HG03103 (cell line): Measurements from ENCODE around the gene TEX22.
A peak's percentile ranks its signal among the peaks of the same experiment; 100 is the strongest.
"Not testable (repeated sequence)": the region's sequence is repeated elsewhere in the genome, so short reads cannot be mapped to it uniquely, and the experiment has no call there.

Experiments
- ATAC-seq: cut with Tn5 transposase; IDR thresholded peaks from one replicate; pipeline ENCODE4 v1.9.1; 2021; ENCODE audit warnings: low read depth; ENCODE audit not compliant: unreplicated experiment

Gene TEX22, protein sequence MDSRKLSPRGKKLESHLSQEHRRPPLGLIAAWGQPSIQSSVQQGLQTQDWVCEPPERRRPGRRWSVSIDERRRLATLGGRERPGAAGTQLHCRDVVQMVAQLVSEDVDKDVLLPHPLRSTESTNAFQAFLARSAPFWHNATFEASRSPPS

DNA sequence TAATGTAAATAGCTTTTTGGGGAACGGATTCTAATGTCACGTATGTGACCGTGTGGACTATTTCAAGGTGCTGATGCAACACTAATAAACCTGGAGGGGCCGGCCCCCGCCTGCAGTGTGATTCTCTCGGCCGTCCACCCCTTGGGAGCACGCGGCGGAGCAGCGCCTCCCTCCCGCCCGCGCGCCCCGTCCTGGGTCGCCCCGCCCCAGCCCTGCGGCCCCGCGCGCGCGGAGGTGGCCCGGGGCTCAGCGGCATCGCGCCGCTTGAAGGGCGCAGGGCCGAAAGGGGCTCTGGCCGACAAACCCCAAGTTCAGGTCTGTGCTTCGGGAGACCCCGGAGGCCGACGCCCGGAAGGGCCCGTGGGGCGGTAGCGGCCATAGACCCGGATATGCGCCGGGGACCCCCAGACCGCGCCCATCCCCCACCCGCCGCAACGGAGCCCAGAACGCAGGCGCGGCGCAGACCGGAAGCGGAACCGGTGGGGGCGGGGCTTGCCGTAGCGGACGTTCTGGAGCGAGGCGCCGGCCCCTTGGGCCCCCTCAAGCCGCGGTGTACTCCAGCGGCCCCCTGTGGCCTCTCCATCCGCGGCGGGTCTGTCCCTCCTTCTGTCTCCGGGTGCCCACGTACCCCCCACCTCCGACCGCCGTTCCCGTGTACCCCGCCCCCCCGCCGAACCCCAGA lies at the start of gene TEX22:
TEX22 (plus strand) TSS at position 495 of the 682 bp plus-strand sequence. CDS start 803 bp downstream, outside the sequence.
- ATAC-seq, result peak; percentile 64

DNA sequence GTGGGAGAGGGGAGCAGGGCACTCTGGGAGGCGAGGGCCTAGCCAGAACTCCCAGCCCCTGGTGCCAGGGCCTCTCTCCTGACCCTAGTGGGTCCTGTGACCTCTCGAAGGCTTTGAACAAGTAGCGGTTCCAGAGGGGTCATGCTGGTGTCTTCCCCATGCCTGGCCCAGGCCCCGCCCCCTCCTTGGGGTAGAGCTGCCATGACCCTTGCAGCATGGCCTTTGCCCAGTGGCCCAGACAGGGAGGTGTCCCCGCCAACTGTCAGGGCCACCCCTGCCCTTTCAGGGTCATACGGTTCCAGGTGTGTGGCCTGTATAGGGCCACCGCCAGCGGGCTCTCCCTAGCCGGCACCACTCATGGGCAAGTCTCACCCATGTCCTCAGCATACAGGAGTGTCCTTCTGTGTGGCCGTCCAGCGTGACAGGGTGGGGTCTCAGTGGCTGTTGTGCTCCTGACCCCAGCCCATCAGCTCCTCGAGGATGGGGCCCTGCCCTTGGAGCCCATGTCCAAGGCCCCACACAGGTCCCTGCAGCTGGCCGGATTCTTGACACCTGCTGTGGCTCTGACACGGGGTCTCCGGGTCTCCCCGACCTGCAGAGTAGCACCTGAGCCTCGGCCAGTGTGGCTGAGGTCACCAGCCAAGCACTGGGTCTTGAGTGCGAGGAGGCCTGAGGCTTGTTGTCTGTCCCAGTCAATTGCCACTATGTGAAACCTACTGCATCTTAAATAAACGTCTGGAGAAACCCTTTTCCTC lies 49.2 kb upstream of the TEX22 start:
- ATAC-seq, result no peak

DNA sequence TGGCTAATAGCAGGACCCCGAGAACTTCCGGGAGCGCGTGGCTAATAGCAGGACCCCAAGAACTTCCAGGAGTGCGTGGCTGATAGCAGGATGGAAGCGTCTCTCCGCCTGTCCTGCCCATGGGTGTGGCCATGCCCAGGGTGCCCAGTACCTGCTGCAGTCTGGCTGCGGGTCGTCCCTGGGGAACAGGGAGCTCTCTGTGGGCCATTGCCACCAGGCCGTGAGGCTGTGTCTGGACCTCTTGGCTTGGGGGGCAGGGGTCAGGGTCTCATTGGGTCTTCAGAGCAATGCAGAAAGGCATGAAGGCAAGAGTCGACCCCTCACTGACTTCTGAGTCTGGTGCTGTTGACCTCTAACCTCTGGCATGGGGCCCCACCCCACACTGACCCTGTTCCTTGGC lies 48.3 kb upstream of the TEX22 start:
- no peak for ATAC-seq

DNA sequence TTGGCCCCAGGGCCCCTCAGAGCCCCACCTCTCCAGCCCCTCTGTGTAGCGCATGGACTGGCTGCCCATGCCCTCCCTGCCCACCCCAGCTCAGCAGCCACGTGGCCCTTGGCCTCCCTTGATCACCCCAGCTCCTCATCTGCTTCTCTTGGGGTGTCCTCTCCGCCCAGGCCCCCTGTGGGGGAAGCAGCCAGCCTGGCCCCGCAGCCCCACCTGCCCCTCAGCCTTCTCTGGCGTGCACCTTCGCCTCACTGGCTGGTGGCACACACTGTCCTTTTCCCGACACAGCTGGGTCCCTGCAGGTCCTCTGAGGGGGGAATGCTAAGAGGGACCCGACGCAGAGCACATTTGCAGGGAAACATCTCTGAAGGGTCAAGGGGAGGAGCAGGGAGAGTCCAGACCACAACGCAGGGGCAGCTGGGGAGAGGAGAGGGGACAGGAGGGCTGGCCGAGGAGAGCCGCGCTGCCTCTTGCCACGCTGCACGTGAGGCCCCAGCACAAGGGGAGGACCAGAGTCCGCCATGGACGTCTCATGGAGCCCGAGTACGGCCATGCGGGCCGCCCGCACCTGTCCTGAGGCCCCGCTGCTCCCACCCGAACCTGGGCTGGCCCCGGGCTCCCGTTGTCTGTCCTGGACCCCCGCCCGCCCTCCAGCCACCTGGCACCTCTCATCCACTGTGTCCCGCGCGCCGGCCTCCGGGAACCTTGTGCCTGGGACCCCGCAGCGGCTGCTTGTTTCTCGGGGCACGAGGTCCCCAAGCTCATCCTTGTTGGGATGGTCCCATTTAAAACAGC lies 47.7 kb upstream of the TEX22 start:
- no peak for ATAC-seq

DNA sequence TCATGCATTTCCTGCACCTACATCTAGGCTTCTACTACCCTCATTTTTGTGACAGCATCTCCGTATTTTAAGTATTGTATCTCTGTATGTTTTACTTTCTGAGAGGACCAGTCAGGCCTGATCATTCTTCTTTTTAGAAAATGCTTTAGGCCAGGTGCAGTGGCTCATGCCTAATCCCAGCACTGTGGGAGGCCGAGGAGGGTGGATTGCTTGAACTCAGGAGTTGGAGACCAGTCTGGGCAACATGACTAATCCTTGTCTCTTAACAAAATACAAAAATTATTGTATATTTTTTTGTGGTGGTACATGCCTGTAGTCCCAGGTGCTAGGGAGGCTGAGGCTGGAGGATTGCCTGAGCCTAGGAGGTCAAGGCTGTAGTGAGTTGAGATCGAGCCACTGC lies 46.9 kb upstream of the TEX22 start:
- no peak for ATAC-seq

DNA sequence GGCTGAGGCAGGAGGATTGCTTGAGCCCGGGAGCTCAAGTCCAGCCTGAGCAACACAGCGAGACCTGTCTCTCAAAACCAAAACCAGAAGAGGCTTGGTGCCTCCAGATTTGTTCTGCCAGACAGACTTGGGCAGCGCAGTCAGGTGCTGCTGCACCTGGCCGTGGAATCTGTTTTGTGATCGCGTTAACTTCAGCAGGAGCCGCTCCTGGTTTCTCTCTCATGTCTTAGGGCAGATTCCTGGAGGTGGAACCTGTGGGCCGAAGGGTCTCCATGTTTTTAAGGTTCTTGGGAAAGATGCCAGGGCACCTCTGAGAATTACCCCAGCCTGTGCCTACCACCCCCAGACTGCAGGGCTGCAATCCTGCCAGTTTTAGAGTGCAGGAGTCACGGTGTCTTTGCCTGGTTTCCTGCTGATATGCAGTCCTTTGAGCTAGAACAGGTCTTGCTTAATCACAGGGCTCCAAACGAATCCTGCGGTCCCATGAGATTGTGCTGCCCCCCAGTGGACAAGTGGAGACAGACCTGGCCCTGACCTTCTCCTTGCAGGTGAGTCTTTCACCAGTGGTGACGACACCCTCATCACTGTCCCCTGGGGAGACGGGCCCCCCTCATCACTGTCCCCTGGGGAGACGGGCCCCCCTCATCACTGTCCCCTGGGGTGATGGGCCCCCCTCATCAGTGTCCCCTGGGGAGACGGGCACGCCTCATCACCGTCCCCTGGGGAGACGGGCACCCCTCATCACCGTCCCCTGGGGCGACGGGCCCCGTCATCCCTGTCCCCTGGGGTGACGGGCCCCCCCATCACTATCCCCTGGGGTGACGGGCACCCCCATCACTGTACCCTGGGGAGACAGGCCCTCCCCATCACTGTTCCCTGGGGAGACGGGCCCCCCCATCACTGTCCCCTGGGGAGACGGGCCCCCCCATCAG lies 46.2 kb upstream of the TEX22 start:
- no peak for ATAC-seq

DNA sequence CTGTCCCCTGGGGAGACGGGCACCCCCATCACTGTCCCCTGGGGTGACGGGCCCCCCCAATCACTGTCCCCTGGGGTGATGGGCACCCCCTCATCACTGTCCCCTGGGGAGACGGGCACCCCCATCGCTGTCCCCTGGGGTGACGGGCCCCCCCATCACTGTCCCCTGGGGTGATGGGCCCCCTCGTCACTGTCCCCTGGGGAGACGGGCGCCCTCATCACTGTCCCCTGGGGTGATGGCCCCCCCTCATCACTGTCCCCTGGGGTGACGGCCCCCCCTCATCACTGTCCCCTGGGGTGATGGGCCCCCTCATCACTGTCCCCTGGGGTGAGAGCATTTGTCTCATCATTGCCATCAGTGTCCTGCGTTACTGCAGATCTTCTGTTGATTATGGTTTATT lies 45.2 kb upstream of the TEX22 start:
- no peak for ATAC-seq

DNA sequence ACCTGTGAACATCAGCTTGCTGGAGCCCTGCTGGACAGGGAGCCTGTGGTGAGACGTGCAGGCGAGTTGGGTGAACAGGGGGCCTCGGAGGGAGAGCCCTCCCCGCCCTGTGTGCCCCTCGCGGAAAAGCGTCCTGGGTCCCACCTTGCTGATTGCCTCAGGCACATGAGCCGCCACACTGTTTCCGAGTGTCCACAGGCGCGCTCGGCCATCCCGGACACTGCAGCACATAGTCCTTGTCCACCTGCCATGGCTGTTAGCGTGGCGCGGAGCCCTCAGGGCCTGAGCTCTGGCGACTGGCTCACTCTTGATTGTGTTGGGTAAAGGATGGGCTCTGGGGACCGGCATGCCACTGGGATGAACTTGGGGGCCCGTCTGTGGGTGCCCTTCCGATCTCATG lies 43.8 kb upstream of the TEX22 start:
- no peak for ATAC-seq

DNA sequence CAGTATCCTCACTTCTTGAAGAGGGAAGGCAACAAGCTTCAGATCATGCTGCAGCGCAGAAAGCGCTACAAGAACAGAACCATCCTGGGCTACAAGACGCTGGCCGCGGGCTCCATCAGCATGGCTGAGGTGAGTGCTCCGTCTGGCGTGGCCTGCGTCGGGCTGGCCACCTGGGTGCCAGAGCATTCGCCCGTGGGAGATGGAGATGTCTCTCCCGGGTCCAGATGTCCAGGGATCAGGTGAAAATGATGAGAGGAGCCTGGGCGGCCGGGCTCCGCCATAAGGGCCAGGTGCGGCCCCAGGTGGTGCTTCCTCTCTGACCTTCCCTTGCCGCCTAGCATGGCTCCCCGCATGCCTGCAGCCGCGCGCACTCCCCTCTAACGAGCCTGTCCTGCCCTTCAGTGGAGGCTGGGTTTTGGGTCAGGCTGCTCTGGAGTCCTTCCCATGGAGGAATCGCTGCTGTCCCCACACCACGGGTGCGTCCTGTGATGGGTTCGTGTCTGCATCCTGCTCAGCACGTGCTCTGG lies 43.2 kb upstream of the TEX22 start:
- no peak for ATAC-seq

DNA sequence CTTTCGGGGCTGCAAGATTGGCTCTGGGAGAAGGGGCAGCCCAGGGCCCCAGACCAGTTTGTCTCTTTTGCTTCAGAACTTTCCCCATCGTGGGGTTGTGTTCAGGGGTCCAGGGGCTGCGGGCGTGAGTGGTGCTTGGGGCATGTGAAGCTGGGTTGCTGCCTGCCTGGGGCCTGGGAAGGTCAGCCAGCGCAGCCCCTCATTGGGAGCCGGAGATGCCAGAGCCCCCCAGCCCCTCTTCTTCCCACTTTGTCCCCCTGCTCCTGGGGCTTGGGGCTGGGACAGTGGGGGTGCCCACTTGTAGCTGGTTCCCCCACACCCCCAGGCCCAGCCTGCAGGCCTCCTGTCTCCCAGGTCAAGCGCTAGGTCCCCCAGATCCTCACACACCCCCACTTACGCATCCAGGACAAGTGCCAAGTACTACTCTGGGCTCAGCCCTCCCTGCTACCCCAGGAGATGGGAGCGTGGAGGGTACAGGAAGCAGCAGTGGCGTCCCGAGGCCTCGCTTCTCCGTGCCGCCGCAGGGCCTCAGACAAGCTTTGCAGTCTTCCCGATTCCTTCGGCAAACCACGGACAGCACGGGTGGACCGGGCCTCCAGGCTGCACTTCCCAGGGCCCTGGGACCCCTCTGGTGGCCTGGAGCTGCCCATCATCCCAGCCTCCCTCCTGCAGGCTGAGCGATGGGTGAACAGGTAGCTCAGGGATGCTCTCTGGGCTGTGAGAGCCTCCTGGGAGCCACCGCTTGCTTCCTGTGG lies 42.3 kb upstream of the TEX22 start:
- no peak for ATAC-seq

DNA sequence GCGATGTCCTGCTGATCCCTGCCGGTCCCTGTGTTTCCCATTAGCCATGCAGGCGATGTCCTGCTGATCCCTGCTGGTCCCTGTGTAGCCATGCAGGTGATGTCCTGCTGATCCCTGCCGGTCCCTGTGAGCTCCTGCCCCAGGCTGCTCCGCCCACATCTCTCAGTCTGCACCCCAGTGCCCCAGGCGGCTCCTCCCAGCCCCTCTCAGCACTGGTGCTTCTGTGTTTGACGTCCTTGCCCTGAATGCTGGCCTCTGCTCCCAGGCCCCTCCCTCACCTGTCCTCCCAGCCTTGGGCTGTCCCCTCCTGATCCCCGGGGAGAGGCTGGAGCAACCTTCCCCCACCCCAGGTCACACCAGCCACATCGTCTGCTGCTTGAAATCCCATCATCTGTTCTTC lies 41.4 kb upstream of the TEX22 start:
- no peak for ATAC-seq

DNA sequence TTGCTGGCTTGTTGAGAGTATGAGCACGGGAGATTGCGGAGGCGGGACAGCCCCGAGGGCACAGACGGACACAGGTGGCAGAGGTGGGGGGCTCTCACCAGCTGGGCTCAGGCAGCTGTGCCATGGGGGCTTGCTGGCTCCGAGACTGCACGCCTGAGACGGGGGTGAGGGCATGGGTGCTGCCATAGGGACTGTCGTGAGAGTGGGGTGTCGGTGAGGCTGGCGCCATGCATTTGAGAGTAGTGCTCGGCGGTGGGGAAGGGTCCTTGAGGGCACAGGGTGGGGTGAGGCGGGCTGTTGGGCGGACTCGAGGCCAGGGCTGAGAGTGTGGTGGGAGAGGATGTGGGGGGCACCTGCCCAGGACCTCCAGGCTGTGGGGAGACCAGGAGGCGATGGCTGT lies 40.7 kb upstream of the TEX22 start:
- no peak for ATAC-seq

DNA sequence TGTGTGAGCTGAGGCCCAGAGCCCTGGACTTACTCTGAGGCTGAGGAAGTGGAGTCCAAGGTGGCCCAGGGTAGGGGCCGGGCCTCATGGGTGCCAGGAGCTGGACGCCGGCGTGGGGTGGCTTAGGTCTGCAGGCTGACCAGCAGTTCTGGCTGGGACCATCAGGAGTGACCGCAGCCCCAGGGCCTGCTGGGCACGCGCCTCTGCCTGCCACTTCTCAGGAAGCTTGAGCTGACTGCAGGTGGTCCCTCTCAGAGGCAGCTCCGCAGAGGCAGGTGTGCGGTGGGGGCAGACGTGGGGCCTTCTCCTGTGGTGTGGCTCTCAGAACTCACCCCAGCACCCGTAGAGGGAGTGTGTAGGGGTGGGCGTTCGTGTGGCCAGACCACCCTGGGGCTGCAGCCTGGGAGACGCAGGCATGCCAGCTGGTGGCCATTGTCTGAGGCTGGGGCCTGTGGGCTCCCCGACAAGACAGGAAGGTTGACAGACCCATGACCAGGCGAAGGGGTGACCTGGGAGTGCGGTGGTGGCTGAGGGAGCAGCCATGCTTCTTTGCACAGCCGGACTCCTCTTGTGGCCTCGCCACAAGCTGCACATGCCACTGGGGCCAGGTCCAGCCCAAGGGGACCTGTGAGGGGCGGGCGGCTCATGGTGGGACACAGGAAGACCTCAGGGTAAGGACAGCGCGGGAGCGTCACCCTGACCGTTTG lies 40.0 kb upstream of the TEX22 start:
- no peak for ATAC-seq

DNA sequence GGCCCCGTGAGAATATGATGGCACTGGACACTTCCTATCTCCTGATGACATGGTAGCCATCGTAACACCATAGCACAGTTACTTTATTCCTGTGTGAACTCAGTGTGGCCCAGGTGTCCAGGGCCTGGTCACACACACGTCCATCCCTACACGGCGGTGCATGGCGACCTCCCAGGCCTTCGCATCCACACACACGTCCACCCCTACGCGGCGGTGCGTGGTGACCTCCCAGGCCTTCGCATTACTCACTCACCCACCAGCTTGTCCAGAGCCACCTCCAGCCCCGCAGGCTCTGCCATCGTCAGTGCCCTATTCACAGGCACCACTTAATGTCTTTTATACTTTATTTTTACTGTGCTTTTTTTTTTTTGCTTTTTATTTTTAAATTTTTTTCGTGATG lies 39.4 kb upstream of the TEX22 start:
- no peak for ATAC-seq

DNA sequence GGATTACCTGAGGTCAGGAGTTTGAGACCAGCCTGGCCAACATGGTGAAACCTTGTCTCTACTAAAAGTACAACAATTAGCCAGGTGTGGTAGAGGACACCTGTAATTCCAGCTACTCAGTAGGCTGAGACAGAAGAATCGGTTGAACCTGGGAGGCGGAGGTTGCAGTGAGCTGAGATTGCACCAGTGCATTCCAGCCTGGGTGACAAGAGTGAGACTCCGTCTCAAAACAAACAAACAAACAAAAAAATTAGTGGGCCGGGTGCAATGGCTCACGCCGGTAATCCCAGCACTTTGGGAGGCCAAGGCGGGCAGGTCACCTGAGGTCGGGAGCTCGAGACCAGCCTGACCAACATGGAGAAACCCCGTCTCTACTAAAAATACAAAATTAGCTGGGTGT lies 36.9 kb upstream of the TEX22 start:
- not testable (repeated sequence) for ATAC-seq

DNA sequence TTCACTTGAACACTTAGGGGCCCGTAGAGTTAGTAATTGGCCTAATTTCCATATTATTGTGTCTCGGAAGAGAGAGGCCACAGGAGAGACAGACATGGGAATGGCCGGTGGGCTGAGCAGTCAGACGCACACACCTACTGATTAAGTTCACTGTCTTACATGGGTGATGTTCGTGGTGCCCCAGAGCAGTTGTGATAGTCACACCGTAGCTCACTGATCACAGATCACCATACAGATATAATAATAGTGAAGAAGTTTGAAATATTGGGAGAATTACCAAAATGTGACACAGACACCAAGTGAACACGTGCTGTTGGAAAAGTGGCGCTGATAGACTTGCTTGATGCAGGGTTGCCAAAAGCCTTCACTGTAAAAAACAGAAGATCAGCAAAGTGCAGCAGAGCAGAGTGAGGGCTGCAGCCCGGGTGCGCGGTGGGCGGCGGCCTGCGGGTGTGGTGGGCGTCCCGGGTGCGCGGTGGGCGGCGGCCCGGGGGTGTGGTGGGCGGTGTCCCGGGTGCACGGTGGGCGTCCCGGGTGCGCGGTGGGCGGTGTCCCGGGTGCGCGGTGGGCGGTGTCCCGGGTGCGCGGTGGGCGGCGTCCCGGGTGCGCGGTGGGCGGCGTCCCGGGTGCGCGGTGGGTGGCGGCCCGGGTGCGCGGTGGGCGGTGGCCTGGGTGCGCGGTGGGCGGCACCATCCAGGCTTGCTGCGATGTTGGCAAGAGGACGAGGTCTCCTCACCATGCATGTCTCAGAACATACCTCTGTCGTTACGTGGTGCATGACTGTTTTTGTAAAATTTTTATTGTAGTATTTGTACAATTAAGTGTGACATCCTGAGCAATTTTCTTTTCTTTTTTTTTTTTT lies 34.3 kb upstream of the TEX22 start:
- ATAC-seq, result no peak

DNA sequence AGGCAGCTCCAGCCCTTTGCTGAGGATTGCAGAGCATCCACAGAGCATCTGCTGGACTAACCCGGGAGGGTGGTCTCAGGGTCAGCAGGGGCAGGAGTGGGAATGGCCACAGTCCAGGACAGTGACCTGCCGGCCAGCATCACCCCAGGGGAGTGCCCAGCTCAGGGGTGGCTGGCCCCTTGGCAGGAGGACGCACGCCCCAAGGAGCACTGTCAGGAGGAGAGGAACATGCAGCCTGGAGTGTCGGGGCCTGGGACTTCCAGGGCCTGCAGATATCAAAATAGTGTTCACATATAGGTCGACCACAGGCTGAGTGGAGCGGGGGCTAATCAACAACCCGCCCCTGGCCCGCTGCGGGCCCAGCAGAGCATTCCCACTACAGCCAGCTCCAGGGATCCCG lies 33.2 kb upstream of the TEX22 start:
- no peak for ATAC-seq

DNA sequence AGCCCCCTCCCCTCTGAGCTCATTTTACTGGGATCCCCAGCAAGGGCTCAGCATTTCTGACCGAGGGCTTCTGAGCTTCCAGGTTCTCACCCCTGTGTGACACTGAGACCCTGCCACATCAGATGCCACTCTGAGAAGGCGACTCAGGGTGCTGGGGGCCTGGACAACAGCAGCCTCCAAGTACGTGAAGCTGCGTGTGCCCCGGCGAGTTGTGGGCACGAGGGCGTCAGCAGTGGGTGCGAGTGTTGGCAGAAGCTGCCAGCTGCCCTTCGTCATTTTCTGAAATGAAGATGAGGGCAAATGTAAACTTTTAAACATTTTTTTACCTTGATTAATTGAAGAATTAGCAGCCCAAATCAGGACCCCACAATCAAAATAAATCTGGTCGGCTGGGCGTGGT lies 32.7 kb upstream of the TEX22 start:
- ATAC-seq, result no peak
